ENCODE data around the gene ARHGAP8.

The ARHGAP8 gene

DNA sequence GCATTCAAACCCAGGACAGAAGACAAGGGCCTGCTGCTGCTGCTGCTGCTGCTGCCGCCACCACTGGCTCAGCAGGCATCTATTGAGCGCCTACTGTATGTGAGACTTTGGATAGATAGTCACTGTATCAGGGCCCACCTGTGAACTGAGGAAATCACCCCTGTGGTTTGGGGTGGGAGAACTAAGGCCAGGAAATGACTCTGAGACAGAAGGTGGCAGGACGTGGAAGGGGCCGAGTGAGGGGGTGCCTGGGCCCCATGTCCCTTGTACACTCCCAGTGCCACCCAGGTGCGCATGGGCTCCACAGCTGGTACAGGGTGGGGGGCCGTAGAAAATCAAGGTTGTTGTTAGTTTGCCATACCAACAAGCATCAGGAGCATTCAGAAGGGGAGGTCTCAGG is 50.6 kb downstream of the ARHGAP8 start:
- no peak overlapping the region for H3K27ac ChIP-seq
- TF ChIP-seq, protein P1, sequence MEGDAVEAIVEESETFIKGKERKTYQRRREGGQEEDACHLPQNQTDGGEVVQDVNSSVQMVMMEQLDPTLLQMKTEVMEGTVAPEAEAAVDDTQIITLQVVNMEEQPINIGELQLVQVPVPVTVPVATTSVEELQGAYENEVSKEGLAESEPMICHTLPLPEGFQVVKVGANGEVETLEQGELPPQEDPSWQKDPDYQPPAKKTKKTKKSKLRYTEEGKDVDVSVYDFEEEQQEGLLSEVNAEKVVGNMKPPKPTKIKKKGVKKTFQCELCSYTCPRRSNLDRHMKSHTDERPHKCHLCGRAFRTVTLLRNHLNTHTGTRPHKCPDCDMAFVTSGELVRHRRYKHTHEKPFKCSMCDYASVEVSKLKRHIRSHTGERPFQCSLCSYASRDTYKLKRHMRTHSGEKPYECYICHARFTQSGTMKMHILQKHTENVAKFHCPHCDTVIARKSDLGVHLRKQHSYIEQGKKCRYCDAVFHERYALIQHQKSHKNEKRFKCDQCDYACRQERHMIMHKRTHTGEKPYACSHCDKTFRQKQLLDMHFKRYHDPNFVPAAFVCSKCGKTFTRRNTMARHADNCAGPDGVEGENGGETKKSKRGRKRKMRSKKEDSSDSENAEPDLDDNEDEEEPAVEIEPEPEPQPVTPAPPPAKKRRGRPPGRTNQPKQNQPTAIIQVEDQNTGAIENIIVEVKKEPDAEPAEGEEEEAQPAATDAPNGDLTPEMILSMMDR (IDR thresholded peaks at IDR 0.05) = no peak
- H3K4me3 ChIP-seq = no peak overlapping the region
- no peak for DNase-seq (ENCODE audit: low spot score)

DNA sequence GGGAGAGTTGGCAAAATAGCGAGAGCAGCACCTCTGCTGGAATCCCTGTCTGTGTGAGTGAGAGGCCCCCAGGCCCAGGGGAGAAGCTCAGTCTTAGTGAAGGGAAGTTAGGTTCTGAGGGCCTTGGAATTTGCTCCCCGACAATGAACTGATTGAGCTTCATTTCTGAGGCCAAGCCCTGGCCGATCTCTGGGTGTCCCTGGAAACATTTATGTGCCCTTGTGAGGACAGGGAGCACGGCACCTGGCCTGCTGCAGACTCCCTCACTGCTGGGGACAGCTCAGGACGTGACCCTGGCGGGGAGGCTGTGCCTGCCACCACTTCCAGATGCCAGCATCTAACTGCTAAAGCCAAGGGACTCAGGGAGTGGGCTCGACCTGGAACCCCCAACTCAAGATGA is 52.0 kb downstream of the ARHGAP8 start:
- H3K4me3 ChIP-seq = no peak overlapping the region
- no peak for DNase-seq (ENCODE audit: low spot score)
- no peak overlapping the region for H3K27ac ChIP-seq
- TF ChIP-seq, protein P1 (IDR thresholded peaks at IDR 0.05) = no peak

DNA sequence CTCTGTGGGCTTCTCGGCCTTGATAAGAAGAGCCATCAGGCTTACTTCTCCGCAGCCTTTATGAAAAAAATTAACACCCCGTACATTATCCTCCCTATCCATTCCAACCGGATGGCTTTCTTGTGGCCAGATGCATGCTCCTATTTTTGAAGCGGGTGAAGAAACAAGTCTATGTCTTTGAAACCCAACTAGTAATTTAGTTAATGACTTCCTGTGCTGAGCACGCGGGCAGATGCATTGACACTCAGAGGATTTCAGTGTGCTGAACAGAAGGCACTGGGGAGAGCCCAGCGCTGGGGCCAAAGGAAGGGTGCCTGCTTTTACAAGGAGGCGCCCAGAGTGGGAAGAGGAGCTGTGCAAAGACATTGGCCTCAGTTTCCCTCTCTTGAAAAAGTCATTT is 53.3 kb downstream of the ARHGAP8 start:
- H3K27ac ChIP-seq = no peak overlapping the region
- TF ChIP-seq, protein P1 (IDR thresholded peaks at IDR 0.05) = no peak
- no peak for DNase-seq (ENCODE audit: low spot score)
- H3K4me3 ChIP-seq = no peak overlapping the region

DNA sequence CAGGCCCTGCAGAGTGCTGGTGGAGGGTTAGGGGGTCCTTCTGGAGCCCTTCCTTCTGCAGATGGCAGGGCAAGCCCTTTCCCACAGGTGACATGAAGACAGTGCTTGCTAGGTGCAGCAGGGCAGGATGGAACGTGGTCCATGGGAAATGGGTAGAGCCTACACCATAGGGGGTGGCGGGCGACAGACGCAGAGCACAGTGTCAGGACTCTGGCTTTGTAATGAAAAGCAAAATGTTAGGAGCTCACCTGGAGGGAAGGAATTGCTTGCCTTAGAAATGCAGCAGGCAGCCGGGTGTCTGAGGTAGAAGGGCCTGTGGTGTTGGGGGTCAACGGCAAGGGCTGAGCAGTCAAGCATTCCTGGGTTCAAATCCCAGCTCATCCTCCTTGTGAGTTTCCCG is 54.9 kb downstream of the ARHGAP8 start:
- no peak overlapping the region for H3K4me3 ChIP-seq
- H3K27ac ChIP-seq = no peak overlapping the region
- TF ChIP-seq, protein P1 (IDR thresholded peaks at IDR 0.05) = no peak
- DNase-seq (ENCODE audit: low spot score) = no peak

DNA sequence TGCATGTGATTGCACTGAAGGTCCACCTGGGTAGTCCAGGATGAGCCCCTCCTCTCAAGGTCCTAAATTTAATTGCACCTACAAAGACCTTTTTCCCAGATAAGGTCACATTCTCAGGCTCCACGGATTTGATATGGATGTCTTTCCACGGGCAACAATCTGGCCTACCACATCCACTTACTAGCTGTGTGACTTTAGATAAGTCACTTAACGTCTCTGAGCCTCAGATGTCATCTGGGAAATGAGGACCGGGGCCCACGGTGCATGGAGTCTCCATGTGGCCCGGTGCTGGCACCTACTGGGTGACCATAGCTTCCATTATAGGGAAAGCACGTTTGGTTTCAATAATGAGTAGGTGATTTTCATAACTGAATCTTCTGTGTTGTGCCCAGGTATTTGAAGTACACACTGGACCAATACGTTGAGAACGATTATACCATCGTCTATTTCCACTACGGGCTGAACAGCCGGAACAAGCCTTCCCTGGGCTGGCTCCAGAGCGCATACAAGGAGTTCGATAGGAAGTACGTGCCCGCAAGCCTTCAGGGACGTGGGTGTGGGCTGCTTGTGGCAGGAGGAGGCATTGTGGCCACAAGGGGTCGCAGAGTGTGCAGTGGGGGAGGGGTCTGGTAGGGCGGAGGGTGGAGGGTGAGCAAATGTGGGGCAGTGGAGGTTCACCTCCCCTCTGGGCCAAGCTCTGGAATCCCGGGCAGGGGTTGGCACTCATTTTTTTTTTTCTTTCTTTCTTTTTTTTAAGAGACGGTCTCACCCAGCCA is 55.7 kb downstream of the ARHGAP8 start:
- H3K4me3 ChIP-seq = no peak overlapping the region
- TF ChIP-seq, protein P1 (IDR thresholded peaks at IDR 0.05) = no peak
- no peak overlapping the region for H3K27ac ChIP-seq
- DNase-seq (ENCODE audit: low spot score) = no peak

DNA sequence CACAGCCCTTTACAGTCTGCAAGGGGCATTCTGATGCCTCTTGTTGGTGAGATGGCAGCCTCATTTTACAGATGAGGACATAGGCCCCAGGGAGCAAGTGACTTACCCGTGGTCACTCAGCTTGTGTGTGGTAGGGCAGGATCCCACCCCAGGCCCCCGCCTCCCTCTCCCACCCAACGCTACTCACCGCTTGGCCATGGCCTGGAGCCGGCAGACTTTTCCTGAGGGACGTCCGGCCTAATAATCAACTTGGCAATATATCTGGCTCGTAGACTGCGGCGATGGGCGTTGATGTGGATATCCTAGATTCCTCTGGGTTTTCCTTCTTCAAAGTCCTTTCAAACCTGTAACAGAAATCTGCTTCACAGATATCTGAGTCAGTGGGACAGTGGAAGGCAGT is 57.1 kb downstream of the ARHGAP8 start:
- Histone ChIP-seq H3K27ac (no peak overlapping the region), H3K4me3 (no peak overlapping the region)
- TF ChIP-seq, protein P1 (IDR thresholded peaks at IDR 0.05) = no peak
- no peak for DNase-seq (ENCODE audit: low spot score)

DNA sequence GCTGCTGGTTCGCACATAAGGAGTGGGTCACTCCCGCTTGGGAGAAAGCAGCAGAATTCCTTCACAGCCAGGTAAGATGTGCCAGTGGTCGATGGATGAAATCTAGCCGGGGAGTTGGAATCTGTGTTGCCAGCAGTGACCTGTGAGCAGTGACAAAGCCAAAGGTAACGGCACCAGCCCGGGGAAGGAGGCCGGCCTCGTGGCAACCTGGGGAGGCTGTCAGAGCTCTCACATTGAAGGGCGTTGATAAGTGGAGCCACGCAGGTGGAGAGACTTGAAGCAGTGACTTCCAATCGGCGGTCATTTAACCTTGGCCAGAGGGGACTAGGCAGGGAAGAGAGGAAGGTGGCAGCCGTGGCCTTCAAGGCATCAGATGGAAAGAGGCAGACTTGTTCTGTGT is 58.8 kb downstream of the ARHGAP8 start:
- TF ChIP-seq, protein P1 (IDR thresholded peaks at IDR 0.05) = no peak
- H3K27ac ChIP-seq = no peak overlapping the region
- H3K4me3 ChIP-seq = no peak overlapping the region
- DNase-seq (ENCODE audit: low spot score) = no peak

Measured in coronary artery (tissue), 2 donors.